Activated CD8-positive, alpha-beta memory T cell treated with anti-CD3 and anti-CD28 coated beads, Interleukin-2, amount 50 U/mL, for 1 hour (primary cell): Measurements from ENCODE around the gene SPACA1.
"Not testable (repeated sequence)": the region's sequence is repeated elsewhere in the genome, so short reads cannot be mapped to it uniquely, and the experiment has no call there.

Experiments
- DNase-seq: peaks from one replicate; pipeline ENCODE4 v3.0.0-alpha.2; 2020; ENCODE audit errors: extremely low read depth

SPACA1 gene

GRCh38 chr6:88047510-88048150 lies at the start of gene SPACA1:
Gene SPACA1, plus strand, starts transcription at chr6:88047841. Its CDS starts 65 bp downstream, at chr6:88047906.
- DNase-seq: no peak

- no peak for DNase-seq
Observed at GRCh38 chr6:88000713-88001112, 46.9 kb upstream of the SPACA1 start.

- not testable (repeated sequence) for DNase-seq
Observed at GRCh38 chr6:88001279-88001678, 46.4 kb upstream of the SPACA1 start.

GRCh38 chr6:88004707-88005106 lies 42.9 kb upstream of the SPACA1 start:
- DNase-seq: no peak

- DNase-seq: no peak
Observed at GRCh38 chr6:88006557-88006956, 41.1 kb upstream of the SPACA1 start.

- no peak for DNase-seq
Observed at GRCh38 chr6:88008411-88008810, 39.2 kb upstream of the SPACA1 start.

- no peak for DNase-seq
Observed at GRCh38 chr6:88008831-88009231, 38.8 kb upstream of the SPACA1 start.

- no peak for DNase-seq
Observed at GRCh38 chr6:88013015-88013414, 34.6 kb upstream of the SPACA1 start.

- DNase-seq: no peak
Observed at GRCh38 chr6:88013554-88013953, 34.1 kb upstream of the SPACA1 start.

GRCh38 chr6:88020439-88020838 lies 27.2 kb upstream of the SPACA1 start:
- no peak for DNase-seq

GRCh38 chr6:88024696-88025095 lies 22.9 kb upstream of the SPACA1 start:
- no peak for DNase-seq

- no peak for DNase-seq
Observed at GRCh38 chr6:88031550-88031949, 16.1 kb upstream of the SPACA1 start.

GRCh38 chr6:88044530-88044929 lies 3.1 kb upstream of the SPACA1 start:
- DNase-seq: no peak

GRCh38 chr6:88045521-88046136 lies 2.0 kb upstream of the SPACA1 start:
- DNase-seq: no peak

GRCh38 chr6:88048578-88048977 lies 937 bp downstream of the SPACA1 start:
- no peak for DNase-seq

- no peak for DNase-seq
Observed at GRCh38 chr6:88050140-88050818, 2.6 kb downstream of the SPACA1 start.

- DNase-seq: no peak
Observed at GRCh38 chr6:88059191-88059590, 11.6 kb downstream of the SPACA1 start.

GRCh38 chr6:88062376-88062775 lies 14.7 kb downstream of the SPACA1 start:
- DNase-seq: no peak

GRCh38 chr6:88072462-88072861 lies 24.8 kb downstream of the SPACA1 start:
- DNase-seq: no peak

- no peak for DNase-seq
Observed at GRCh38 chr6:88074791-88075190, 27.1 kb downstream of the SPACA1 start.

- DNase-seq: no peak
Observed at GRCh38 chr6:88077305-88077704, 29.7 kb downstream of the SPACA1 start.

- no peak for DNase-seq
Observed at GRCh38 chr6:88086792-88087191, 39.2 kb downstream of the SPACA1 start.

GRCh38 chr6:88089708-88090107 lies 42.1 kb downstream of the SPACA1 start:
- no peak for DNase-seq
